ENCODE data around the gene CBLB. TPM values are rescaled to one million over a fixed set of nuclear protein-coding genes. Genes with fewer than 3 reads are reported as not detected.

The CBLB gene
- total RNA-seq, 1 donor from 2014 or later, result 5.9 TPM

DNA sequence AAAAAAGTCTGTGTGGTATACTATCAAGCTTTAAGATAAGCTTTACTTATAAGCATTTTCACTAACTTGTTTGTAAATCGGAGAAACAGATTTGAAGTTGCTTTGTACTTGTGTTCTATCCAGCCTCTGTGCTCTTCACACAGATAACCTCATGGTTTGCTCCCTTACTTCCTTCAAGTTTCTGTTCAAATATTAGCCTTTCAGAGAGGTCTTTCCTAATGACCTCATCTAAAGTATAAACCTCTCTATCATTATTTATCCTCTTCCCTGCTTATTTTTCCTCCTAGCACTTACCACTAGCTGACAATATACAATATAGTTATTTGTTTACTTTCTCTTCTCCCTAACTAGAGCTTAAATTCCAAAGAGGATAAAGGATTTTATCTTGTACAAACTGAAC is 180.0 kb downstream of the CBLB start:
- DNase-seq (ENCODE audit: low read depth), result no peak
- TF ChIP-seq, protein P1, sequence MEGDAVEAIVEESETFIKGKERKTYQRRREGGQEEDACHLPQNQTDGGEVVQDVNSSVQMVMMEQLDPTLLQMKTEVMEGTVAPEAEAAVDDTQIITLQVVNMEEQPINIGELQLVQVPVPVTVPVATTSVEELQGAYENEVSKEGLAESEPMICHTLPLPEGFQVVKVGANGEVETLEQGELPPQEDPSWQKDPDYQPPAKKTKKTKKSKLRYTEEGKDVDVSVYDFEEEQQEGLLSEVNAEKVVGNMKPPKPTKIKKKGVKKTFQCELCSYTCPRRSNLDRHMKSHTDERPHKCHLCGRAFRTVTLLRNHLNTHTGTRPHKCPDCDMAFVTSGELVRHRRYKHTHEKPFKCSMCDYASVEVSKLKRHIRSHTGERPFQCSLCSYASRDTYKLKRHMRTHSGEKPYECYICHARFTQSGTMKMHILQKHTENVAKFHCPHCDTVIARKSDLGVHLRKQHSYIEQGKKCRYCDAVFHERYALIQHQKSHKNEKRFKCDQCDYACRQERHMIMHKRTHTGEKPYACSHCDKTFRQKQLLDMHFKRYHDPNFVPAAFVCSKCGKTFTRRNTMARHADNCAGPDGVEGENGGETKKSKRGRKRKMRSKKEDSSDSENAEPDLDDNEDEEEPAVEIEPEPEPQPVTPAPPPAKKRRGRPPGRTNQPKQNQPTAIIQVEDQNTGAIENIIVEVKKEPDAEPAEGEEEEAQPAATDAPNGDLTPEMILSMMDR (conservative IDR thresholded peaks at IDR 0.05; ENCODE audit: low read depth, low read length), result no peak
- no peak overlapping the region for H3K4me3 ChIP-seq (ENCODE audit: low read depth, low read length)

DNA sequence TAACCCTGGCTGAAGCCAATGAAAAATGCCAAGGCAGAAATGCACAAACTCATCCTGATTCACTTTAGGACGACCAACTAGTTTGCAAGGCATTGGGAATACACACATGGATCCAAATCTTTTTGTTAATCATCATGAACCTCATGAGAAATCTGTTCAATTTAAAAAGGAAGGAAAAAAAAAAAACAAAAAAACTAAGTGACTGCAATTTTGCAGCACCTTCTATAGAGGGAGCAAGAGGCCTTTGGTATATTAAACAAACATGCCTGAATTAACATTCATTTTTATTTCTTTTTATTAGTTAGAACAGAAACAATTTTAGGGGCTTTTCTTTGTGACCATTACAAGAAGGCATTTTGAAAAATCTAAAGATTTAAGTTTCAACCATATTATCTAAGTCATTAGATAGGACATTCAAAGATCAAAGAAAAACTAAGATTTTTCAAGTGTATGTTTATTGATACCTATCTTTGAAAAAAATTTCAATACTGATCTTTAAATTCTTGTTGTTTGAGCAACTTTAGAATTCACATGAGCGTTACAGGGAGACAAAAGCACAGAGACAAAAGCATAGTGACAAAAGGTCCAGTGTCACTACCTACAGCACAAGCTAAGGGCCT is 182.4 kb downstream of the CBLB start:
- TF ChIP-seq, protein P1 (conservative IDR thresholded peaks at IDR 0.05; ENCODE audit: low read depth, low read length), result peak; percentile 74
- DNase-seq (ENCODE audit: low read depth), result peak; percentile 2

GRCh38 chr3:105679951-105680350 is 188.9 kb downstream of the CBLB start:
- DNase-seq (ENCODE audit: low read depth), result no peak
- TF ChIP-seq, protein P1 (conservative IDR thresholded peaks at IDR 0.05; ENCODE audit: low read depth, low read length), result no peak
- H3K4me3 ChIP-seq (ENCODE audit: low read depth, low read length), result no peak overlapping the region

More for the DNA sequence above, 182.4 kb downstream of the CBLB start:
- H3K4me3 ChIP-seq (ENCODE audit: low read depth, low read length), result no peak overlapping the region

DNA sequence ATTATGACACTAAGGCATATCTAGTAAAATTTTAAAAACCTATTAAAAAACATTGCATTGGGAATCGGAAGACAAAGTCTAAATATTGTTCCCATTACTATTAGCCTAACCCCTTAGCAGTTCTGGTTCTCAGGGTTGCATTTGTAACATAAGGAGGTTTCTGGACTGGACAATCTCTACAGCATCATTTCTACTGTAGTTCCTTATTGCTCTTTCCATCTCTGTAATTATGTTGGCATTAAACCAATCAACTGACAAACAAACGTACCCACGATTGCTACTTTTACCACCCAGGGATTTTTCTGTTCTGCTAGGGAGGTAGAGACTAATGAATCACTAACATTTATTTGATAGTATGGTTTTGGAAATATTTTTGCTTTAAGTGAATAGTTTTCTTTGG is 190.8 kb downstream of the CBLB start:
- TF ChIP-seq, protein P1 (conservative IDR thresholded peaks at IDR 0.05; ENCODE audit: low read depth, low read length), result no peak
- no peak overlapping the region for H3K4me3 ChIP-seq (ENCODE audit: low read depth, low read length)
- DNase-seq (ENCODE audit: low read depth), result no peak

DNA sequence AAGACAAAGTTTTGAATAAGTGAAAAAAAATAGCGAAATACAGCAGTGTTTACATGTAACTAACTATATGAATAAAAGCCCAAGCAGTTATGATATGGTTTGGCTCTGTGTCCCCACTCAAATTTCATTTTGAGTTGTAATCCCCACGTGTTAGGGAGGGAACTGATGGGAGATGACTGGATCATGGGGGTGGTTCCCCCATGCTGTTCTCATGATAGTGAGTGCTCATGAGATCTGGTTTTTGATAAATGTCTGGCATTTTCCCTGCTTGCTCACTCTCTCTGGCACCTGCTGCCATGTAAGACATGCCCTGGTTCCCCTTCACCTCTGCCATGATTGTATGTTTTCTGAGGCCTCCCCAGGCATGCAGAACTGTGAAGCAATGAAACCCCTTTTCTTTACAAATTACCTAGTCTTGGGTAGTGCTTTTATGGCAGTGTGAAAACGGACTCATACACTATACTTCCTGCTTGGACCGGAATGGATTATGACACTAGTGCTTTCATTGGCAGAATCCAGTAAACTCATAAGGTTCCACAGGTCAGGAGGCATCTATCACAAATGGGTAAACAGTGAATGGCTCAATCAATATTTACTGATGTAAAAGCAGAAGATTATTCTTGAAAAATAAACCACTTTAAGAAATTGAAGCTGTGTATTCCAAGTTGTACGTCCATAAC is 192.1 kb downstream of the CBLB start:
- DNase-seq (ENCODE audit: low read depth), result no peak
- TF ChIP-seq, protein P1 (conservative IDR thresholded peaks at IDR 0.05; ENCODE audit: low read depth, low read length), result no peak
- H3K4me3 ChIP-seq (ENCODE audit: low read depth, low read length), result no peak overlapping the region

DNA sequence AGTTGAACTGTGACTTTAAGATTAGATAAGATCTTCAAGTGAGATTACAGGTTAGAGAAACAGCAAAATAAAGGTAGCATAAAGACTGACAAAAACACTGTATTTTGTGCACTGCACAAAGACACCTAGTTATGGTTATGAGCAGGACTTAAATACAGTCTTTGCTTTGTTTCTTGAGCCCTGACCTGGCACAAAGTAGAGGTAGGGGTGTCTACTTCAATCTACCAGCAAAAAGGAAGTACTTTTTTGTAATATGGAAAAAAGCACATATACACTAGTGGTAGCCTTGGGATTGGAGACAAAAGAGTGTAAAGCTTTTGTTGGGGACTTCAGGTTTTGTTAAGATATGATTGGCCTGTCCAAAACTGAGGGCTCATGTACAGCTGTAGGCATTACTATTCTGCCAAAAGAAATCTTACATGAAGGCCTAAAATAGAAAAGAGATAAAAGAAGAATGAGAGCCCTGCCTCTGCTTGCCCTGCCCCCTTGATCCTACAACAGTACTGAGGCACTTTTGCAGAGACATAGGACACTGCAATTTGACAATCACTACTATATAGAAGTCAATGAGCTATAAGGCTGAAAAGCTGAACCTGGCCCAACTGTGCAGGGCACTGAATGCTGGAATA is 194.3 kb downstream of the CBLB start:
- DNase-seq (ENCODE audit: low read depth), result no peak
- TF ChIP-seq, protein P1 (conservative IDR thresholded peaks at IDR 0.05; ENCODE audit: low read depth, low read length), result no peak
- H3K4me3 ChIP-seq (ENCODE audit: low read depth, low read length), result no peak overlapping the region
